Pancreas (tissue), 10 donors: ENCODE measurements around the gene TP53TG5. TPM values are rescaled to one million over a fixed set of nuclear protein-coding genes. Genes with fewer than 3 reads are reported as not detected.

Experiments used
- ATAC-seq, 4 donors: fragments of 200-7000 bp; cut with Tn5 transposase; one replicate each; pipeline versions ENCODE4 v1.8.0 to v1.9.1; 2020; ENCODE audit warnings: mild to moderate bottlenecking in 4 of 4, moderate library complexity in 4 of 4
- DNase-seq, 6 donors: peaks; one replicate each; pipeline ENCODE4 v3.0.0-alpha.2; 2020
- FAIRE-seq: peaks from 2 replicates; lab custom pipeline; 2012; peaks lifted over from hg19 to GRCh38; lab: Jason Lieb, UNC
- H3K27ac ChIP-seq, 4 donors: fragments of 200-600 bp; sonication (generic); 1 replicate in 3 of 4; 2 replicates in 1 of 4; pipeline versions ENCODE4 v1.5.0 to v1.8.0; 2020
- H3K27me3 ChIP-seq, 4 donors: fragments of 200-600 bp; one replicate each; pipeline ENCODE4 v1.8.0; 2021
- H3K36me3 ChIP-seq, 3 donors: fragments of 200-600 bp; sonication (generic) in 1 of 3; one replicate each; pipeline versions ENCODE4 v1.5.0 to v1.8.0; 2020 to 2021
- H3K4me1 ChIP-seq, 3 donors: fragments of 200-600 bp; one replicate each; pipeline ENCODE4 v1.8.0; 2021
- H3K4me3 ChIP-seq, 4 donors: fragments of 200-600 bp; sonication (generic) in 2 of 4; one replicate each; pipeline versions ENCODE4 v1.5.0 to v1.8.0; 2020 to 2021
- H3K9me3 ChIP-seq, 4 donors: fragments of 200-600 bp; one replicate each; pipeline ENCODE4 v1.8.0; 2021
- WGBS, 2 donors: extraction: QIAGEN DNeasy Blood & Tissue Kit; methylation state at CpG; one replicate each; pipeline ENCODE4 v1.1.7; 2013; 5-methylcytosine and 5-hydroxymethylcytosine counted together
- intact Hi-C, 3 donors: fragments of 100-400 bp; cut with DNase I; formaldehyde crosslinking; loops; one replicate each; pipeline versions ENCODE4 v1.11.1 to v1.14.2; 2022
- polyA plus RNA-seq, 2 donors: library from polyadenylated mRNA; stranded (reverse); fragments of 200-250 nt; gene quantifications; one replicate each; pipeline ENCODE4 v1.2.3, GENCODE V29; 2013
- total RNA-seq, 6 donors: library from RNA; stranded (reverse); fragmentation: NEBNext Ultra II Directional in 4 of 6; extraction: Animal tissue kit (Norgen Biotek cat#: 25700) in 4 of 6; gene quantifications; one replicate each; pipeline versions ENCODE4 v1.2.1 to v1.2.4, GENCODE V29; 2021 to 2023
- TF ChIP-seq, protein P1 (sequence below), 4 donors: fragments of 200-600 bp; sonication (generic) in 3 of 4; IDR thresholded peaks; one replicate each; pipeline versions ENCODE4 v1.5.0 to v1.8.0; 2021; ENCODE audit warnings: antibody characterized with exemption in 4 of 4
- donor health status: healthy with polysubstance abuse.
- donor health status: DM: no; HTN: no; CAD: no; lungs with moderate emphysema.
- donor health status: DM: no; HTN: no; CAD: no.
- donor health status: control.
- donor health status: control.
- donor health status: Bipolar disorder and iron deficiency.
- donor health status: DM: yes; HTN: yes; CAD: no.
- donor health status: DM: no; HTN: no; CAD: no.
- donor health status: DM: no; HTN: no; CAD: no.
- donor health status: DM: yes; HTN: yes; CAD: no.

TP53TG5 gene
- total and polyA plus RNA-seq, 8 donors: 0.44 TPM; not detected in 7

DNA sequence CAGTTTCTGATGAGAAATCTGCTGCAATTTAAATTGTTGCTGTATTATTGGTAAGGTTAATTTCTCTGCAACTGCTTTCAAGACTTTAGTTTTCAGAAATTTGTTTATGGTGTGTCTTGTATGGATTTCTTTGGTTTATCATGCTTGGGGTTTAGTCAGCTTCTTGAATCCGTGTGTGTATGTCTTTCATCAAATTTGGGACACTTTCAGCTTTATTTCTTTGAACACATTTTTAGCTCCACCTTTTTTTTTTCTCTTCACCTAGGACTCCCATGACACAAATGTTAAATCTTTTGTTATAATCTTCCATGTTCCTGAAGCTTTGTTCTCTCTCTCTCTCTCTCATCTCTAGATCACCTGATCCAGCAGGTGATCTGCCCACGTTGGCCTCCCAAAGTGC is 13.4 kb upstream of the TP53TG5 start:
- no peak for FAIRE-seq
- WGBS, 2 donors: 58 to 69% methylated on average over 2 of the region's 2 CpGs

DNA sequence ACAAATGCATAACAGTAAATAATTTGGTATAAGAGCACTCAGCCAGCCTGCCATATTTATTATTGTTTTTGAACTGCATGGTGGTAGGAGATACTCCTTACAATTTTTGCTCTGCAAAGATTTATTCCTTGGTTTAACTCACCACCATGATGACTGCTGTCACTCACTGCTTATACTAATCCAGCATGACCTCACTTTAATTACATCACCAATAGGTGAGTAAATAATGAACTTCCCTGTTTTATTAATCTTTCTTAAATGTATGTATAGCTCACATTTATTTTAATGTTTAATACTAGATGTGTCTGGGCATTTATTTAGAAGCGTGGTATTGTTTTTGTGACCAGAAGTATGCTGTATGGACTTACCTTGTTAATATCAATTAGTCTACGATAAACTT is 12.8 kb upstream of the TP53TG5 start:
- Histone ChIP-seq H3K4me1 (no peaks in the 10 kb centered on the region), H3K4me3 (no peak overlapping the region), H3K9me3 (peaks cover 0 to 5% (median 0%) of the 10 kb centered on the region in 4 donors), H3K27me3 (no peaks in the 10 kb centered on the region), H3K36me3 (no peaks in the 10 kb centered on the region), H3K27ac (no peak overlapping the region)
- TF ChIP-seq, protein P1, sequence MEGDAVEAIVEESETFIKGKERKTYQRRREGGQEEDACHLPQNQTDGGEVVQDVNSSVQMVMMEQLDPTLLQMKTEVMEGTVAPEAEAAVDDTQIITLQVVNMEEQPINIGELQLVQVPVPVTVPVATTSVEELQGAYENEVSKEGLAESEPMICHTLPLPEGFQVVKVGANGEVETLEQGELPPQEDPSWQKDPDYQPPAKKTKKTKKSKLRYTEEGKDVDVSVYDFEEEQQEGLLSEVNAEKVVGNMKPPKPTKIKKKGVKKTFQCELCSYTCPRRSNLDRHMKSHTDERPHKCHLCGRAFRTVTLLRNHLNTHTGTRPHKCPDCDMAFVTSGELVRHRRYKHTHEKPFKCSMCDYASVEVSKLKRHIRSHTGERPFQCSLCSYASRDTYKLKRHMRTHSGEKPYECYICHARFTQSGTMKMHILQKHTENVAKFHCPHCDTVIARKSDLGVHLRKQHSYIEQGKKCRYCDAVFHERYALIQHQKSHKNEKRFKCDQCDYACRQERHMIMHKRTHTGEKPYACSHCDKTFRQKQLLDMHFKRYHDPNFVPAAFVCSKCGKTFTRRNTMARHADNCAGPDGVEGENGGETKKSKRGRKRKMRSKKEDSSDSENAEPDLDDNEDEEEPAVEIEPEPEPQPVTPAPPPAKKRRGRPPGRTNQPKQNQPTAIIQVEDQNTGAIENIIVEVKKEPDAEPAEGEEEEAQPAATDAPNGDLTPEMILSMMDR (IDR thresholded peaks at IDR 0.05): no peak
- 93 to 94% methylated on average over 2 of the region's 2 CpGs for WGBS, 2 donors
- ATAC-seq (no peak), DNase-seq (no peak), FAIRE-seq (no peak)
- intact Hi-C loops: no loop called here

More for the DNA sequence above, 13.4 kb upstream of the TP53TG5 start:
- H3K36me3 ChIP-seq: no peaks in the 10 kb centered on the region
- no peaks in the 10 kb centered on the region for H3K27me3 ChIP-seq
- H3K4me3 ChIP-seq: no peak overlapping the region
- peaks cover 0 to 5% (median 0%) of the 10 kb centered on the region in 4 donors for H3K9me3 ChIP-seq
- TF ChIP-seq, protein P1 (IDR thresholded peaks at IDR 0.05): no peak
- no peak for ATAC-seq
- H3K4me1 ChIP-seq: no peaks in the 10 kb centered on the region
- intact Hi-C loops: no loop called here
- H3K27ac ChIP-seq: no peak overlapping the region
- DNase-seq: no peak

- Histone ChIP-seq H3K4me1 (no peaks in the 10 kb centered on the region), H3K4me3 (no peak overlapping the region), H3K27me3 (no peaks in the 10 kb centered on the region), H3K9me3 (peaks cover 0 to 5% (median 0%) of the 10 kb centered on the region in 4 donors), H3K36me3 (no peaks in the 10 kb centered on the region), H3K27ac (no peak overlapping the region)
- 90 to 96% methylated on average over 1 of the region's 1 CpG for WGBS, 2 donors
- no peak for ATAC-seq
- FAIRE-seq: no peak
- TF ChIP-seq, protein P1 (IDR thresholded peaks at IDR 0.05): no peak
- intact Hi-C loops: no loop called here
- DNase-seq: no peak
Measured at GRCh38 chr20:45387274-45387673, 9.1 kb upstream of the TP53TG5 start.

DNA sequence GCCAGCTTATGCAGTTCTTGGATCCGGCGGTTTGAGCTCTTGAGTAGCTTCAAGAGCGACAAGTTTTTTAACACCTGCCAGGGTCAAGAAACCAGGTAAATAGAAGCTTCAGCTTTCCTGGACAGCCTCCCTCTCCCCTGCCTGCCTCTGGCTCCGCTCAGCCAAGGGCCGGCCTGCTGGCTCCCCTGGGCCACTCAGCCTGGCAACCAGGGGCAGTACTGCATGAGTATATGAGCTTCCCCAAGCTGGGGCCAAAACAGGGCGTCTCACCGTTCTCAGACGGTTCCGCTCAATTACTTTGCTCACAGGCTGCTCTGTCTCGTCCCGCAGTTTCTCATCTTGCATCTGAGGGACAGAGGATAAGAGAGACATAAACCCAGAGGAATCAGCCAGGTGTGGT is 856 bp downstream of the TP53TG5 start:
- WGBS, 2 donors: 81 to 85% methylated on average over 11 of the region's 11 CpGs
- intact Hi-C loops: no loop called here
- DNase-seq (no peak), FAIRE-seq (no peak), ATAC-seq (no peak)
- H3K36me3 ChIP-seq: no peaks in the 10 kb centered on the region
- TF ChIP-seq, protein P1 (IDR thresholded peaks at IDR 0.05): no peak
- no peak overlapping the region for H3K27ac ChIP-seq
- no peak overlapping the region for H3K4me3 ChIP-seq
- H3K9me3 ChIP-seq: no peaks in the 10 kb centered on the region
- no peaks in the 10 kb centered on the region for H3K27me3 ChIP-seq
- H3K4me1 ChIP-seq: no peaks in the 10 kb centered on the region

DNA sequence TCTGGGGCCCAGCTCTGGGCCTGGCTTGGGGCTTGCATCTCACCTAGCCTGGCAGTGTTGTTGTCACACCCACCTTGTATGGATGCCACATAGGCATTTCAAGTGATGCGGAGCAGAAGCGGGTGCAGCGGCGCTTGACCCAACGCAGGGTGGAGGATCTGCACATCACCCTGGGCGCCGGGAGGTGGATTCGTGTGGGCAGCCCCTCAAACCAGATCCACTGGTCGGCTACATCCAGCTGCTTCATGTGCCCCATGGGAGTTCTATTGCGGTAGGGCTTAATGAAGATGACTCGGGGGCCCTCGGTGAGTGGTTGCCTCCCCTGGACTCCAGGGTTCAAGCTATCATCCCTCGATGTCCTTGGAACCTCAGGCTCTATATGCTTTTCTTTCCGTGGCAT is 3.2 kb downstream of the TP53TG5 start:
- Histone ChIP-seq H3K4me1 (no peaks in the 10 kb centered on the region), H3K27ac (no peak overlapping the region), H3K4me3 (no peak overlapping the region), H3K27me3 (no peaks in the 10 kb centered on the region), H3K36me3 (no peaks in the 10 kb centered on the region), H3K9me3 (no peaks in the 10 kb centered on the region)
- WGBS, 2 donors: 91 to 94% methylated on average over 14 of the region's 14 CpGs
- FAIRE-seq: no peak
- DNase-seq: no peak
- TF ChIP-seq, protein P1 (IDR thresholded peaks at IDR 0.05): no peak
- intact Hi-C loops: loop anchor here in 1 of 3 donors (5.0 kb wide), 1 partner anchor 62 kb away; no protein-coding TSS in a partner anchor
- no peak for ATAC-seq
